HG02571 (cell line): Measurements from ENCODE around the gene SENP8.

ENCODE experiments used
- ATAC-seq: cut with Tn5 transposase; IDR thresholded peaks from one replicate; pipeline ENCODE4 v1.9.1; 2021; ENCODE audit warnings: mild to moderate bottlenecking, moderate library complexity; ENCODE audit not compliant: unreplicated experiment

The SENP8 gene

DNA sequence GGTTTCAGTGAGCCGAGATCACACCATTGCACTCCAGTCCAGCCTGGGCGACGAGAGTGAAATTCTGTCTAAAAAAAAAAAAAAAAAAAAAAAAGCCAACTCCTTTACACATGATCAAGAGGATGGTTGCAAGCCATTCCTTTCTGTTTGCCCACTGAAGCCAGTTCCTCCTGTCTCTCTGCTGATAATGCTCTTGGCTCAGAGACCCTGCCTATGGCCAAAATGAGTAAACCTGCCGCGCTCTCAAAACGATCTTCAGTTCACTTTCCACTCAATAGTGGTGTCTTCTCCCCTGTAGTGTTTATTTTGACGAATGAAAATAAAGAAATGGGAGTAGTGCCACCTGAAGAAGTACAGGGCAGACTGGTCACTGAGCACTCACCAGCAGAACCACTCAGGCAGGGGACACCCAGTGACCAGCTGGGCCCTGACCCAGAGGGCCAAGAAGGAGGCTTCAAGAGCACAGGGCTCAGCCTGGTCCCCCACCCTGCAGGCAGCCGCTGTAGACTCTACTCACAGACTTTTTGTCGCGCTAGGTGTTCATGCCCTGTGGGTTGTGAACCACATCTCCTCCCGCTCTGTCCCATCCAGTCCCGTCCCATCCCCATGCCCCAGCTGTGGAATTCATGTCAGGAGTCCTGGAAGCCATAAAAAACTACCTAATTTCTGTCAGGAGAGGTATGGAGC lies 55.8 kb downstream of the SENP8 start:
- ATAC-seq, result no peak

DNA sequence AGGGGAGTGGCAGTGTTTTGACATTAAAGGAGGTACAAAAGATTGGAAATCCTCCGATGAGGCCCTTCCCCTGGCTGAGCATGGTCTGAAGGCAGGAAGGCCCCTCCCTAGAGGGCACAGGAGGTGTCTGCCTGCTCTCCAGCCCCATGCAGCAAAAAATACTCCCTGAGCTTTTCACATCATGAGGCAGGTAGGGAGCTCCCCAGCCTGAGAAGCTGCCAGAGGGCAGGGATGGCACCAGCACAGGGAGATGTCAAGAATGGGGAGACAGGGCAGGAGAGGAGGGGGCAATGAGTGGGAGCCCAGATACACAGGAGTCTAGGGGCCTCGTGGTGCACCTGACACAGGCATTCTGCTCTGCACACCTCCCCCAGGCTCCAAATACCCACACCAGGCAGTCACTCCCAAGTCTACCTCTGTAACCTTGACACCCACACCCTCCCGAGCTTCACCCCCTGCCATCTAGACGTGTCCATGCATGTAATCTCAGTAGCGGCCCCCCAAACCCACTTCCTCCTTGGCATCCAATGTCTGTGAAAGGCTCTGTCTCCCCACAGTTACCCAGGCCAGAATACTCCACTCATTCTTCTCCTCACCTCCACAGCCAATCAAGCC lies 56.5 kb downstream of the SENP8 start:
- ATAC-seq, result no peak

DNA sequence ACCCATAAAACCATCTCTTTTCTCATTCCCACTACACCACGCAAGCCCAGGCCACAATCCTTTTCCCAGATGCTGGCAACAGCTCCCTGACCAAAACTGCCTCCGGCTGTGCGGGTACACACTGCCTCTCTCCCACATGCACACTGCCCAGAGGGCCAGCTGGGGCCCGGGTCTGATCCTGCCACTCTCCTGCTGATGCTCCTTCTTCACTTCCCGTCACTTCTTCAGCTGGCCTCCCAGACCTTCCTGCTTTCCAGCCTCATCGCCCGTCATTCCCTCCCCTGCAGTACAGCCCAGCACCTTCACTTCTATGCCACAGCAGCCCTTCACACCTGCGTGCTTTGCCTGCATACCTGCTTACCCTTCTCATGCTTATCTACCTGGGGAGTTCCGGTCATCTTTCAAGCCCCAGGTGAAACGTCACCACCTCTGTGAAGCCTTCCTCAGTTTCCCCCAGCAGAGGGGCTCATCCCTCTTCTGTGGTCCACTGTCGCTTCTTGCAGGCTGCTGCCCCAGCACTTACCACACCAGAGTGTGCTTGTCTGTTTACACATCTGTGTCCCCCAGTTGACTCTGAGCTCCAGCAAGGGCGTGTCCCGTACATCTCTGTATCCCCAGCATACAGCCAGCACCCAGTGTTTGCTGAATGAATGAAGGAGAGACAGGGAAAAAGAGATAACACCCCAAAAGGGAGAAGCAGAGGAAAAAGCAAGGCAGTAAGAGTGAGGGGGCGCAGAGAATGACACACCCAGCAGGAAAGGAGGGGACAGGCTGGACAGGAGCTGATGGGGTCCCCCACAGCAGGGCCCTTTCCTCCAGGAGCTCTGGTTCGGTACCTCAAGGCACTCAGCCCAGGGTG lies 57.2 kb downstream of the SENP8 start:
- ATAC-seq, result no peak

DNA sequence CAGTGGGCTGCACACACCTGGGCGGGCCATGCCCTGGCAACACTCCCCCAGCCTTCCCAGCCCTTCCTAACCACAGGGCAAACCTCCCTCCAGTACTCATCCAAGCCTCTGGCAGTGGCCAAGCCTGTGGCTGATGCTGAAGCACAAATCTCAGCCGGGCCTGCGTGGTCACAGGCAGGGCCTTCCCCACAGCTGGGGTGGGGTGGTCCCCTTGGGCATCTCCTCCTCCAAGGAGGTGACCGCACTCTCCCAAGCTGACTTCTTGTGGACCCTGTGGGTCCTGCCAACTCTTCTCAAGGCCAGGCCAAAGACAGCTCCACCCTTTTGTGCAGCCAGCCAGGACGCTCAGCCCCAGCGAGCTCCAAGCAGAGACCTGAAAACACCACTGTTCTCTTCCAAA lies 58.0 kb downstream of the SENP8 start:
- ATAC-seq, result no peak

GRCh38 chr15:72176743-72177142 lies 58.5 kb downstream of the SENP8 start:
- ATAC-seq, result no peak

- no peak for ATAC-seq
Observed at GRCh38 chr15:72178976-72179585, 60.9 kb downstream of the SENP8 start.

DNA sequence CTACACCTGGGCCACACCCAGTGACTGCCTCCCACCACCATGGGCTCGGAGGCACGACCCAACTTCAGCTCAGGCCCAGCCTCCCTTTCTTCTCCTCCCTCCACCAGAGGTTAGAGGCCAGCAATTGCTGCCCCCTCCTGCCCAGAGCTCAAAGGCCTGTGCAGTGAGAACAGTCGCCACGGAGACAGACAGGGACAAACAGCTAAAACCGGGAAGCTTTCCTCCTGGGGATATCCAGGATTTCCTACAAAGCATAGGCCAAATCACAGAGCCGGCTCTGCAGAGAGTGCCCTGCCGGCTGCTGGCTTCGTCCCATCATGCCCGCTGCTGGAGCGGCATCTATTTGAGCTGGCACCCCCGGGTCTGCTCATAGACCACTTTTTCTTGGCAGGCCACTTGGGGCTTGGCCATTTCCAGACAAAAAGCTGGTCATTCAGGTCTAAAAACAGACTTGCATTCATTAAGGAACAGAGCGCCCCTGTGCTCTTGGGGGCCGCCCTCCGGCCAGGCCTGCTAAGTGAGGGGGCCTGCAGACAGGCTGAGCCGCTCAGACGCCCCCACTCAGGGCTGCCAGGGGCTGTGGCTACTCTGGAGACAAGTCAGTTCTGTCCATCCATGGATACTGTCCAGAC lies 61.9 kb downstream of the SENP8 start:
- ATAC-seq, result no peak

- ATAC-seq, result no peak
Observed at GRCh38 chr15:72180761-72181324, 62.6 kb downstream of the SENP8 start.

DNA sequence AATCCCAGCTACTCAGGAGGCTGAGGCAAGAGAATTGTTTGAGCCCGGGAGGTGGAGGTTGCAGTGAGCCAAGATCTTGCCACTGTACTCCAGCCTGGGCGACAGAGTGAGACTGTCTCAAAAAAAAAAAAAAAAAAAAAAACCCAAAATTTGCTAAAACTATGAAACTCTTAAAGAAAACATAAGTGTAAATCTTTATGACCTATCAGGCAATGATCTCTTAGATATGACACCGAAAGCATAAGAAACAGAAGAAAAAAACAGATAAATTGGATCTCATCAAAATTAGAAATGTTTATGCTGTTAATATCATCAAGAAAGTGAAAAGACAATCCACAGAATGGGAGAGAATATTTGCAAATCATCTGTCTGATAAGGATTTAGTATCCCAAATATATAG lies 64.0 kb downstream of the SENP8 start:
- ATAC-seq, result no peak

GRCh38 chr15:72182673-72183072 lies 64.5 kb downstream of the SENP8 start:
- no peak for ATAC-seq

DNA sequence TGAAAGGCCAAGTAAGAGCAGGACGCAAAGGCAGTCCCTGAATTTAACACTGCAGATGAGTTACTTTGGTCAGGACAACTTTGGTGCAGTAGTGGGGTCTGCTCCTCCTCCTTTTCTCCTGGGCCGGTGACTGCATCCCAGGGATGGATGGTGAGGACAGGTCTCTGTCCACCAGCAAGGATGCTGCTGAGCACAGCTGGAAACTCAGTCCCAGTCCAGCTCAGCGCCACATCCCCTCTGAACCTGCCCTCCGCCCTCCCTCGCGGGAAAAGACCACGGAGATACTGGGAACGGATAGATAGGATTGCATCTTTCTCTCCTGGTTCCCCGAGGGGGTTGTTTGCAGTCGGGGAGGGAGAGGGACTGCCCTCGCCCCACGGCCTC lies 65.6 kb downstream of the SENP8 start:
- no peak for ATAC-seq

- no peak for ATAC-seq
Observed at GRCh38 chr15:72184165-72184811, 66.1 kb downstream of the SENP8 start.

GRCh38 chr15:72189250-72189902 lies 71.2 kb downstream of the SENP8 start:
- ATAC-seq, result no peak

GRCh38 chr15:72192416-72192815 lies 74.2 kb downstream of the SENP8 start:
- ATAC-seq, result no peak
